NCI-H1092 treated with DMSO at 0.1 percent for 48 hours (cell line): Measurements from ENCODE around the gene SLC12A7.

ENCODE experiments used
- DNase-seq: peaks from one replicate; lab custom pipeline; 2025; lab: John Stamatoyannopoulos, UW

Gene SLC12A7

GRCh38 chr5:1125030-1125357 is 13.1 kb upstream of the SLC12A7 start:
- DNase-seq, result no peak

GRCh38 chr5:1124205-1125029 is 12.6 kb upstream of the SLC12A7 start:
- no peak for DNase-seq

- no peak for DNase-seq
Measured at GRCh38 chr5:1123418-1124147, 11.7 kb upstream of the SLC12A7 start.

GRCh38 chr5:1122511-1123294 is 10.8 kb upstream of the SLC12A7 start:
- no peak for DNase-seq

- DNase-seq, result no peak
Measured at GRCh38 chr5:1121891-1122290, 10.0 kb upstream of the SLC12A7 start.

GRCh38 chr5:1121044-1121443 is 9.2 kb upstream of the SLC12A7 start:
- DNase-seq, result no peak

- DNase-seq, result no peak
Measured at GRCh38 chr5:1120236-1120999, 8.6 kb upstream of the SLC12A7 start.

GRCh38 chr5:1119312-1119831 is 7.5 kb upstream of the SLC12A7 start:
- DNase-seq, result no peak

- peak; percentile 59 for DNase-seq
Measured at GRCh38 chr5:1118738-1119137, 6.9 kb upstream of the SLC12A7 start.

GRCh38 chr5:1118231-1118698 is 6.4 kb upstream of the SLC12A7 start:
- peak; percentile 76 for DNase-seq

- DNase-seq, result no peak
Measured at GRCh38 chr5:1116977-1117376, 5.1 kb upstream of the SLC12A7 start.

GRCh38 chr5:1116109-1116740 is 4.4 kb upstream of the SLC12A7 start:
- DNase-seq, result no peak

GRCh38 chr5:1115123-1115815 is 3.4 kb upstream of the SLC12A7 start:
- DNase-seq, result no peak

GRCh38 chr5:1113805-1114586 is 2.1 kb upstream of the SLC12A7 start:
- no peak for DNase-seq

- DNase-seq, result no peak
Measured at GRCh38 chr5:1113332-1113690, 1.4 kb upstream of the SLC12A7 start.

- no peak for DNase-seq
Measured at GRCh38 chr5:1112596-1113331, 901 bp upstream of the SLC12A7 start.

- peak; percentile 15 for DNase-seq
Measured at GRCh38 chr5:1111241-1111726, 579 bp downstream of the SLC12A7 start.

GRCh38 chr5:1110307-1111240 is 1.3 kb downstream of the SLC12A7 start:
- DNase-seq, result peak; percentile 5
